Measurements from ENCODE around the gene EIF5A2.

EIF5A2 gene

DNA sequence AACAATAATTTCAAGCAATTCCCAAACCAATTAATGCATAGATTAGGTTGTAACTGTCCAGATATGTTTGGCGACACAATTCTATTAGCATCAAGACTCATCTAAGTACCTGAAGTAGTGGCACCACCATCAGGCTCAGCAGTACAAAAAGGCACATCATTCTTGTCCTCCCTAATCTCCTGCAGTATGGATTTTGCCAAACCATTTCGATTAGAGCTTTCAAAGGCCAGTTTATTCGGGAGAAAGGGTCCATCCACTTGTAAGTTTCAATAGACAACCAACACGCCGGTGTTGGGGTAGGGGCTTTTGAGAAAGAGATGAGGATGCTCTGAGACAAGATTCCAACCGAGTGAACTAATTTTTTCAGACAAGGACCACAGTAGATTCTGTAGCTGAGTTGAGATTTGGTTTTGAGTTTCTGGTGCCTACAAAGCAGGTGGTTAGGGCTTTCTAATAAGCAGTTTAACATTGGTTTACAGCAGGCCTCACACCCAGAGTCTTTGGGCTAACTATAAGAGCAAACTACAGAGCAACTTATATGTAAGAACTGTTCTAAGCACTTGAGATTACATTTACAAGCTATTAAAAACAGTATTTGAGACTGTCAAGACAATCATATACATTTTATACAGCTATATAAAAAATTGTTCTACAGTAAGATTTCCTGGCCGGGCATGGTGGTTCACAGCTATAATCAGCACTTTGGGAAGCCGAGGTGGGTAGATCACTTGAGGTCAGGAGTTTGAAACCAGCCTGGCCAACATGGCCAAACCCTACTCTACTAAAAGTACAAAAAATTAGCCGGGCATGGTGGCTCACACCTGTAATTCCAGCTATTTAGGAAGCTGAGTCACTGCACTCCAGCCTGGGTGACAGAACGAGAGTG lies 43.0 kb downstream of the EIF5A2 start:
- TF ChIP-seq CTCF (IDR thresholded peaks at IDR 0.05; ENCODE audit: low read depth, low read length, missing control alignments), result no peak
- no peak for DNase-seq (ENCODE audit: extremely low read depth, low read depth)
- H3K4me3 ChIP-seq (replicated peaks; ENCODE audit: low read depth, low read length), result no peak overlapping the region

DNA sequence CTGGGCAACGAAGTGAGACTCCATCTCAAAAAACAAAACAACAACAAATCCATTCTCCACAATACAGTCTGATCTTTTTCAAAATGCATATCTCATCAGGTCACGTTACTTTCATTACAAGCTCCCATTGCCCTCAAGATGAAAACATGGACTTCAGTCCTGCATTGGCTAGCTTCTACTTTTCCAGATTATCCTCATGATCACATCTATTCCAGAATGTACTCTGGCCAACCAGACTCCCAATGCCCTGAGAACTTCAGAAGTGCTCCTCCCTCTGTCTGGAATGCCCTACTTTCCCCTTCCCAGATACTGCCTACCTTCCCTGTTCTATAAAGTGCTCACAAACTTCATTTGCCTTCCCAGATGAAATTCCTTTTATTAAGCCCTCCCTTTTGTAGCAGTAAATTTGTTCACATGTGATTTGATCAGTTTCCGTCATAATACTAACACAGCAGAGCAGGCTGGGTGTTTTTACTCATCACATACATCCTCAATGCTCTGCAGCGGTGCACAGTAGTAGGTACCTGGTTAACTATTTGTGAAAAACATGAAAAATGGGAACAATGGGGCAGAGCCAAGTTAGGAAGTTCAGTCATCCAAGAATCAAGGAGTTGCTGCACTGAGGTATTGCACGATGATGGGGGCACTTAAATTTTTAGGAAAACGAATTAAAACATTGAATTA lies 43.8 kb downstream of the EIF5A2 start:
- H3K4me3 ChIP-seq (replicated peaks; ENCODE audit: low read depth, low read length), result no peak overlapping the region
- no peak for DNase-seq (ENCODE audit: extremely low read depth, low read depth)
- TF ChIP-seq CTCF (IDR thresholded peaks at IDR 0.05; ENCODE audit: low read depth, low read length, missing control alignments), result no peak

- TF ChIP-seq CTCF (IDR thresholded peaks at IDR 0.05; ENCODE audit: low read depth, low read length, missing control alignments), result no peak
- DNase-seq (ENCODE audit: extremely low read depth, low read depth), result no peak
- H3K4me3 ChIP-seq (replicated peaks; ENCODE audit: low read depth, low read length), result no peak overlapping the region
Observed at GRCh38 chr3:170863816-170864215, 44.6 kb downstream of the EIF5A2 start.

DNA sequence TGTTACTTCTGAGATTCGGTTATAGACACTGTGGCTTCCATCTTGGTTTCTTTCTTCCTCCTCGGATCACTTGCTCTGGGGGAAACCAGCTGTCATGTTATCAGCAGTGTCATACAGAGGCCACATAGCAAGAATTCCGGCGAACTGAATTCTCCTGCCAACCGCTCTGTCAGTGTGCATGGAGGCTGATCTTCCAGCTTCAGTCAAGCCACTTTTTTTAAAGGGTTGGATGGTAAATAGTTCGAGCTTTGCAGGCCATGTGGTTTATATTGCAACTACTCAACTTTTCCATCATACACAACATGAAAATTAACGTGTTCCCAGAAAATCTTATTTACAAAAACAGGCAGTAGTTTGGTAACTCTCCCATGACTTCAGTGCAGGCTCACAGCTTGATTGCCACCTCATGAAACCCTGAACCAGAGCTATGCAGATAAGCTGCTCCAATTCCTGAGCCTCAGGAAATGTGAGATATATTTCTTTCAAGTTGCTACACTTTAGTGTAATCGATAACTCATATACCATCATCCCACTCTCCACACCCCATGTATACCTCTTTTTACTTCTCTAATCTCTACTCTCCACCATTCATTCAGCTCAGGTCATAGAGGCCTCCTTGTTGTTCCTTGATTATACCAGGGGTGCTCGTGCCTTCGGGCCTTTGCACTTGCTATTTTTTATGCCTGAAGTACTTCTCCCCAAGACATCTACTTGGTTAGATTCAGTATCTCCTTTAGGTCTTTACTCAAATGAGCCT lies 45.6 kb downstream of the EIF5A2 start:
- DNase-seq (ENCODE audit: extremely low read depth, low read depth), result no peak
- no peak for TF ChIP-seq CTCF (IDR thresholded peaks at IDR 0.05; ENCODE audit: low read depth, low read length, missing control alignments)
- no peak overlapping the region for H3K4me3 ChIP-seq (replicated peaks; ENCODE audit: low read depth, low read length)

DNA sequence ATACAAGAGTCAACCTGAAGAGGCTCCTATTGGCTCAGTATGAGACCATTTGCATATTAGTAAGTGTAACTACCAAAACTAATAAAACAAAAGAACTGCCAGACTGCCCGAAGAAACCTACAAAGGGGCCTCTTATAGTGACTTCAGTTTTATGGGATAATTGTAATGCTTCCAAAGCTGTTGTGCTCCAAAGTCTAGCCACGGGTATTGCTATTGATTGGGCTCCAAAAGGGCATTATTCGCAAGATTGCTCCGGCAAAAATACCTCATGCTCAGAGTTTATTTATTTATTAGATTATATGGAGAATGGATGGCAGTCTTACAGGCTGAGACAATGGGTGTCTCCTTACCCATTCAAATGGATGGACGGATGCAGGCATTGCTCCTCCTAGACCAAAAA lies 49.8 kb downstream of the EIF5A2 start:
- DNase-seq (ENCODE audit: extremely low read depth, low read depth), result no peak
- TF ChIP-seq CTCF (IDR thresholded peaks at IDR 0.05; ENCODE audit: low read depth, low read length, missing control alignments), result no peak

DNA sequence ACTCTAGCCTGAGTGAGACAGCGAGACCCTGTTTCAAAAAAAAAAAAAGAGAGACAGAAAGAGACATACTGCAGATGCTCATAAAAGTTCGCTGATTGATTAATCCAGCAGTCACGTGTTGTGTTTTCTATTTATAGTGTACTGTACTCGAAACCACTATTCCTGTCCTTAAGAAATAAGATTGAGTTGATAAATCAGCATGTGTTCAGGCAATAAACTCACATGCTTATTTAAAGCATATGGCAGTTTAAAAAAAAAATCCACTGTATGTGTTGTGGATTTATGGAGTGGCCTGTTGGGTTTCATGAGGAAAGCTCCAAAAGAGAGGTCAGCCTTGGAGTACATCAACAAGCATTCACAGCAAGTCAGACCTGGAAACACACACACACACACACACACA lies 56.1 kb downstream of the EIF5A2 start:
- DNase-seq (ENCODE audit: extremely low read depth, low read depth), result no peak
- no peak for TF ChIP-seq CTCF (IDR thresholded peaks at IDR 0.05; ENCODE audit: low read depth, low read length, missing control alignments)
- no peak overlapping the region for H3K4me3 ChIP-seq (replicated peaks; ENCODE audit: low read depth, low read length)

More for the DNA sequence above, 49.8 kb downstream of the EIF5A2 start:
- no peak overlapping the region for H3K4me3 ChIP-seq (replicated peaks; ENCODE audit: low read depth, low read length)

All from HFF-Myc (cell line).